Endodermal cell (in vitro differentiated cells): ENCODE measurements around the gene LMF1. TPM values are rescaled to one million over a fixed set of nuclear protein-coding genes. Genes with fewer than 3 reads are reported as not detected.

Experiments used
- DNase-seq: peaks from one replicate; pipeline ENCODE4 v3.0.0-alpha.2; 2017
- H3K27ac ChIP-seq: 2 replicates; pipeline ENCODE4 v1.5.1; 2013; ENCODE audit warnings: mild to moderate bottlenecking, low read depth, low read length, moderate library complexity
- H3K27me3 ChIP-seq: 2 replicates; pipeline ENCODE4 v1.6.1; 2013; ENCODE audit warnings: mild to moderate bottlenecking, low read length, moderate library complexity; ENCODE audit not compliant: insufficient read depth, control insufficient read depth, poor library complexity, severe bottlenecking
- H3K36me3 ChIP-seq: 2 replicates; pipeline ENCODE4 v1.7.0; 2013; ENCODE audit warnings: mild to moderate bottlenecking, low read length, moderate library complexity; ENCODE audit not compliant: control insufficient read depth, insufficient read depth
- H3K4me1 ChIP-seq: one replicate; pipeline ENCODE4 v1.7.0; 2013; ENCODE audit warnings: low read length; ENCODE audit not compliant: control insufficient read depth, insufficient read depth
- H3K4me3 ChIP-seq: 2 replicates; pipeline ENCODE4 v1.5.1; 2013; ENCODE audit warnings: mild to moderate bottlenecking, low read length, moderate library complexity
- H3K9ac ChIP-seq: 2 replicates; pipeline ENCODE4 v1.6.1; 2013; ENCODE audit warnings: mild to moderate bottlenecking, low read length, moderate library complexity; ENCODE audit not compliant: poor library complexity, severe bottlenecking; ENCODE audit errors: extremely low read depth
- H3K9me3 ChIP-seq: 2 replicates; pipeline ENCODE4 v1.6.1; 2013; ENCODE audit warnings: mild to moderate bottlenecking, low read length, moderate library complexity; ENCODE audit not compliant: control insufficient read depth
- H3K27ac Mint-ChIP-seq: 2 replicates; pipeline ENCODE4 v1.8.0; 2020; ENCODE audit warnings: mixed read lengths
- H3K27me3 Mint-ChIP-seq: 2 replicates; pipeline ENCODE4 v1.8.0; 2021; ENCODE audit warnings: mild to moderate bottlenecking, mixed read lengths; ENCODE audit not compliant: insufficient read depth
- H3K36me3 Mint-ChIP-seq: 2 replicates; pipeline ENCODE4 v1.8.0; 2020; ENCODE audit warnings: low read depth, mixed read lengths
- H3K4me1 Mint-ChIP-seq: 2 replicates; pipeline ENCODE4 v1.8.0; 2020; ENCODE audit warnings: mixed read lengths
- H3K4me3 Mint-ChIP-seq: 2 replicates; pipeline ENCODE4 v1.8.0; 2020; ENCODE audit warnings: mild to moderate bottlenecking, moderate library complexity, mixed read lengths
- H3K9me3 Mint-ChIP-seq: 2 replicates; pipeline ENCODE4 v1.8.0; 2020; ENCODE audit warnings: mild to moderate bottlenecking, mixed read lengths
- CTCF ChIP-seq: fragments of 200-600 bp; sonication (generic); conservative IDR thresholded peaks from 2 replicates; pipeline ENCODE4 v1.5.0; 2021; ENCODE audit warnings: antibody characterized with exemption, mild to moderate bottlenecking
- WGBS, 2 experiments: methylation state at CpG; one replicate each; pipeline versions ENCODE4 v1.1.5 to v1.1.7; 2013; ENCODE audit warnings: missing lambda C conversion rate in 2 of 2, mixed read lengths in 1 of 2; ENCODE audit not compliant: insufficient coverage in 1 of 2, insufficient read length in 1 of 2; 5-methylcytosine and 5-hydroxymethylcytosine counted together
- total RNA-seq, 2 donors: library from RNA; stranded (reverse); fragmentation: NEBNext Ultra II Directional in 1 of 2; extraction: Animal tissue kit (Norgen Biotek cat#: 25700) in 1 of 2; gene quantifications; 2 replicates in 1 of 2; 3 replicates in 1 of 2; pipeline ENCODE4 v1.2.1, GENCODE V29; 2021

The LMF1 gene
- total RNA-seq, 2 donors from 2014 or later = 13.7 to 15.1 TPM

DNA sequence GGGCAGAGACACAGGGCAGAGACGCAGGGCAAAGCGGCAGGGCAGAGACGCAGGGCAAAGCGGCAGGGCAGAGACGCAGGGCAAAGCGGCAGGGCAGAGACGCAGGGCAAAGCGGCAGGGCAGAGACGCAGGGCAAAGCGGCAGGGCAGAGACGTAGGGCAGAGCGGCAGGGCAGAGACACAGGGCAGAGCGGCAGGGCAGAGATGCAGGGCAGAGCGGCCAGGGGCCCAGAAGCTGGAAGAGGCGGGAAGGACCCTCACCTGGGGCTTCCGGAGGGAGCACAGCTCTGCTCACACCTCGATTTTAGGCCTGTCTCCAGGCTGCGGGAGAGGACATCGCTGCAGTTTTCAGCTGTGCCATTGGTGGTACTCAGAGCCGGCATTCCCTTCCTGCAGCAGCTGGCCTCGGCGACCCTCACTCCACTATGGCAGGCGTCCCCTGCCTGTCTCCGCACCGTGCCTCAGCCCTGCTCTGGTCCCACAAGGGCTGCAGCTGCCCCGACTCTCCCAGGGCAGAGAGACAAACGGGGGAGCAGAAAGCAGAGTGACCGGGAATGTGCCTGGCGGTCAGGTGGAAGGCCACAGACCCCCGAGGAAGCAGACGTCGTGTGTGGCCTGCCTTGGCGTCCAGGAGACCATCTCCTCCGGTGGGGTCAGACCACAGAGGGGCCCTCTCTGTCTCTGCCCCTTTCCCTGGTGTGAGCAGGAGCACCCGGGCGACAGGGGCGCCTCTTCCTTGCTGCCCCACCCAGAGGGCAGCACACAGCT lies 40.7 kb upstream of the LMF1 start:
- H3K27ac ChIP-seq = no peak overlapping the region
- no peaks in the 10 kb centered on the region for H3K36me3 Mint-ChIP-seq
- no peak for TF ChIP-seq CTCF
- H3K4me1 ChIP-seq = no peaks in the 10 kb centered on the region
- H3K27me3 ChIP-seq = no peaks in the 10 kb centered on the region
- 90 to 91% methylated on average over 29 to 36 of the region's 37 CpGs for WGBS, 2 experiments
- H3K4me3 ChIP-seq = no peak overlapping the region
- H3K4me1 Mint-ChIP-seq = no peaks in the 10 kb centered on the region
- DNase-seq = no peak
- H3K27me3 Mint-ChIP-seq = no peaks in the 10 kb centered on the region
- no peak overlapping the region for H3K4me3 Mint-ChIP-seq
- no peaks in the 10 kb centered on the region for H3K9me3 Mint-ChIP-seq
- H3K9ac ChIP-seq = no peak overlapping the region
- no peaks in the 10 kb centered on the region for H3K36me3 ChIP-seq
- no peak overlapping the region for H3K27ac Mint-ChIP-seq
- H3K9me3 ChIP-seq = no peaks in the 10 kb centered on the region

DNA sequence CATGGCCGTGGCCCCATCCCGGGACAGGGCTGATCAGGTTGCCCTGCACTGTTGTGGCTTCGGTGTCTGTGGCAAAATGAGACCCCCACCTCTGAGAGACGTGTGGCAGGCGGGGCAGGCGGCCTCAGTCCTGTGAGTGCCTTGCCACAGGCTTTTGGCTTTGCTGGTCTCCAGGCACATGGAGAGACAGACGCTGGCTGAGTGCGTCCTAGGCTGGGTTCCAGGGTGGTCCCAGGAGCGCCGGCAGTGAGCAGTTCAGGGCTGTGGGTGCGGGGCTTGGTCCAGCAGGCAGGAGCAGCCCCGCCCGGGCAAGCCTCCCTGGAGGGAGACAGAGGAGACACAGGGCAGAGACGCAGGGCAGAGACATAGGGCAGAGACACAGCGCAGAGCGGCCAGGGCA lies 40.0 kb upstream of the LMF1 start:
- 92 to 94% methylated on average over 13 to 16 of the region's 16 CpGs for WGBS, 2 experiments
- Mint-ChIP-seq H3K4me3 (no peak overlapping the region), H3K36me3 (no peaks in the 10 kb centered on the region), H3K27ac (no peak overlapping the region), H3K4me1 (no peaks in the 10 kb centered on the region), H3K27me3 (no peaks in the 10 kb centered on the region), H3K9me3 (no peaks in the 10 kb centered on the region)
- no peak for TF ChIP-seq CTCF
- no peak overlapping the region for H3K27ac ChIP-seq
- no peaks in the 10 kb centered on the region for H3K27me3 ChIP-seq
- H3K36me3 ChIP-seq = no peaks in the 10 kb centered on the region
- no peak overlapping the region for H3K9ac ChIP-seq
- no peak for DNase-seq
- no peaks in the 10 kb centered on the region for H3K4me1 ChIP-seq
- H3K9me3 ChIP-seq = no peaks in the 10 kb centered on the region
- H3K4me3 ChIP-seq = no peak overlapping the region

DNA sequence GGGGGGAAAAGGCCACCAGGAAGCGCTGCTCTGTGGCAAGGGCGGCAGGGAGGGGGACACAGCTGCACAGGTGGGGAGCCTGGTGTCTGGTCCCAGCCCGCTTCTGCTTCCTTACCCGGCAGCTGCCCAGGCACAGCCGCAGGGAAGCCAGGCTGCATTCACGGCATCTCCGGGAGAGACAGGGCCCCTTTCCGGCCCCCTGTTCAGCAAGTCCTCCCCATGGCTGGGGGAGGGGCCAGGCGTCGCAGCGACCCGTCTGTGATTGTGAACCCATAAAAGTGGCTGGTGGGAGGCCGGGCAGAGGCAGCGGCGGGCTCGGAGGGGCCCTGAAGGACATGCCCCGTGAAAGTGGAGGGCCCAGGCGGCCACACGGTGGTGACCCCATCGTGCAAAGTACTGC lies 39.5 kb upstream of the LMF1 start:
- Histone ChIP-seq H3K9ac (no peak overlapping the region), H3K4me3 (no peak overlapping the region), H3K27me3 (no peaks in the 10 kb centered on the region), H3K9me3 (no peaks in the 10 kb centered on the region), H3K27ac (no peak overlapping the region), H3K4me1 (no peaks in the 10 kb centered on the region), H3K36me3 (no peaks in the 10 kb centered on the region)
- Mint-ChIP-seq H3K36me3 (no peaks in the 10 kb centered on the region), H3K27ac (no peak overlapping the region), H3K27me3 (no peaks in the 10 kb centered on the region), H3K4me1 (no peaks in the 10 kb centered on the region), H3K4me3 (no peak overlapping the region), H3K9me3 (no peaks in the 10 kb centered on the region)
- no peak for TF ChIP-seq CTCF
- DNase-seq = no peak
- 81 to 89% methylated on average over 8 to 20 of the region's 20 CpGs for WGBS, 2 experiments
